Left lung (tissue), 10 donors: ENCODE measurements around the gene PERP. TPM values are rescaled to one million over a fixed set of nuclear protein-coding genes. Genes with fewer than 3 reads are reported as not detected.

Experiments used
- ATAC-seq: fragments of 200-7000 bp; cut with Tn5 transposase; one replicate; pipeline ENCODE4 v1.9.1; 2020; ENCODE audit warnings: moderate library complexity
- DNase-seq, 4 donors: peaks; one replicate each; pipeline ENCODE4 v3.0.0-alpha.2; 2013 to 2020
- H3K27ac ChIP-seq, 2 donors: fragments of 200-600 bp; sonication (generic) in 1 of 2; one replicate each; pipeline versions ENCODE4 v1.5.0 to v1.8.0; 2020 to 2021
- H3K27me3 ChIP-seq, 2 donors: fragments of 200-600 bp; sonication (generic) in 1 of 2; one replicate each; pipeline versions ENCODE4 v1.5.0 to v1.8.0; 2020 to 2021
- H3K36me3 ChIP-seq, 2 donors: fragments of 200-600 bp; sonication (generic) in 1 of 2; one replicate each; pipeline versions ENCODE4 v1.5.0 to v1.8.0; 2020 to 2021
- H3K4me1 ChIP-seq, 2 donors: fragments of 200-600 bp; one replicate each; pipeline ENCODE4 v1.8.0; 2021
- H3K4me3 ChIP-seq, 2 donors: fragments of 200-600 bp; sonication (generic) in 1 of 2; one replicate each; pipeline versions ENCODE4 v1.5.0 to v1.8.0; 2020 to 2021; ENCODE audit warnings: mild to moderate bottlenecking in 1 of 2
- H3K9me3 ChIP-seq, 2 donors: fragments of 200-600 bp; sonication (generic) in 1 of 2; one replicate each; pipeline versions ENCODE4 v1.5.0 to v1.8.0; 2020 to 2021
- intact Hi-C, 2 donors: fragments of 100-400 bp; cut with DNase I; formaldehyde crosslinking; loops; one replicate each; pipeline versions ENCODE4 v1.11.2 to v1.14.2; 2022
- polyA plus RNA-seq, 6 donors: library from polyadenylated mRNA; unstranded; fragments of 120-200 nt; gene quantifications; one replicate each; pipeline ENCODE4 v1.2.1, GENCODE V29; 2013; ENCODE audit not compliant: insufficient read length in 6 of 6
- total RNA-seq, 2 donors: library from RNA; stranded (reverse); fragmentation: NEBNext Ultra II Directional; extraction: Animal tissue kit (Norgen Biotek cat#: 25700); gene quantifications; one replicate each; pipeline ENCODE4 v1.2.1, GENCODE V29; 2021
- TF ChIP-seq, protein P1 (sequence below), 2 donors: fragments of 200-600 bp; sonication (generic) in 1 of 2; IDR thresholded peaks; one replicate each; pipeline versions ENCODE4 v1.5.0 to v1.8.0; 2021; ENCODE audit warnings: antibody characterized with exemption in 2 of 2
- donor health status: DM: no; HTN: yes; CAD: no.
- donor health status: DM: no; HTN: no; CAD: no.

The PERP gene
- total and polyA plus RNA-seq, 8 donors: 22.7 to 64.9 (median 25.9) TPM

DNA sequence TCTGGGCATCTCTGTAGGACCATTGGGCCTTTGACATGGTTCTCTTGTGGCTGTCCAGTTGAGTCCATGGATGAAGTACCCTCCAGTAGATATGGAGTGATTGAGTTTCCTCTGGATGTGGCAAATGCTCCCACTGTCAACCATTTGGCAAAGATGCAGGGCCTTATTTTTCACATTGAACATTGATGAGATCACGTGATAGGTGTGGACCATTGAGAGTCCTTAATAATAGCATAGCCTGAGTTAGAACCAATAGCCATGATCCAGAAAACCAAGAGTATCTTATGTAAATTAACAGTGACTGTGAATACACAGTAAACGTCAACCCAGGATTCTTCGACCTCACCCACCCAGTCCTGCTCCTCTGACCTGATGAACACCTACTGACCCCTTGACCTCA, 3.0 kb upstream of the PERP start:
- Histone ChIP-seq H3K4me3 (no peak overlapping the region), H3K4me1 (peaks cover 0 to 13% of the 10 kb centered on the region in 2 donors), H3K9me3 (no peaks in the 10 kb centered on the region), H3K36me3 (no peaks in the 10 kb centered on the region), H3K27ac (no peak overlapping the region), H3K27me3 (peaks cover 25 to 44% of the 10 kb centered on the region in 2 donors)
- TF ChIP-seq, protein P1, sequence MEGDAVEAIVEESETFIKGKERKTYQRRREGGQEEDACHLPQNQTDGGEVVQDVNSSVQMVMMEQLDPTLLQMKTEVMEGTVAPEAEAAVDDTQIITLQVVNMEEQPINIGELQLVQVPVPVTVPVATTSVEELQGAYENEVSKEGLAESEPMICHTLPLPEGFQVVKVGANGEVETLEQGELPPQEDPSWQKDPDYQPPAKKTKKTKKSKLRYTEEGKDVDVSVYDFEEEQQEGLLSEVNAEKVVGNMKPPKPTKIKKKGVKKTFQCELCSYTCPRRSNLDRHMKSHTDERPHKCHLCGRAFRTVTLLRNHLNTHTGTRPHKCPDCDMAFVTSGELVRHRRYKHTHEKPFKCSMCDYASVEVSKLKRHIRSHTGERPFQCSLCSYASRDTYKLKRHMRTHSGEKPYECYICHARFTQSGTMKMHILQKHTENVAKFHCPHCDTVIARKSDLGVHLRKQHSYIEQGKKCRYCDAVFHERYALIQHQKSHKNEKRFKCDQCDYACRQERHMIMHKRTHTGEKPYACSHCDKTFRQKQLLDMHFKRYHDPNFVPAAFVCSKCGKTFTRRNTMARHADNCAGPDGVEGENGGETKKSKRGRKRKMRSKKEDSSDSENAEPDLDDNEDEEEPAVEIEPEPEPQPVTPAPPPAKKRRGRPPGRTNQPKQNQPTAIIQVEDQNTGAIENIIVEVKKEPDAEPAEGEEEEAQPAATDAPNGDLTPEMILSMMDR (IDR thresholded peaks at IDR 0.05): no peak
- intact Hi-C loops: loop anchor here in 1 of 2 donors (10.0 kb wide), 1 partner anchor 405 kb away; no protein-coding TSS in a partner anchor
- DNase-seq: no peak
- no peak for ATAC-seq

DNA sequence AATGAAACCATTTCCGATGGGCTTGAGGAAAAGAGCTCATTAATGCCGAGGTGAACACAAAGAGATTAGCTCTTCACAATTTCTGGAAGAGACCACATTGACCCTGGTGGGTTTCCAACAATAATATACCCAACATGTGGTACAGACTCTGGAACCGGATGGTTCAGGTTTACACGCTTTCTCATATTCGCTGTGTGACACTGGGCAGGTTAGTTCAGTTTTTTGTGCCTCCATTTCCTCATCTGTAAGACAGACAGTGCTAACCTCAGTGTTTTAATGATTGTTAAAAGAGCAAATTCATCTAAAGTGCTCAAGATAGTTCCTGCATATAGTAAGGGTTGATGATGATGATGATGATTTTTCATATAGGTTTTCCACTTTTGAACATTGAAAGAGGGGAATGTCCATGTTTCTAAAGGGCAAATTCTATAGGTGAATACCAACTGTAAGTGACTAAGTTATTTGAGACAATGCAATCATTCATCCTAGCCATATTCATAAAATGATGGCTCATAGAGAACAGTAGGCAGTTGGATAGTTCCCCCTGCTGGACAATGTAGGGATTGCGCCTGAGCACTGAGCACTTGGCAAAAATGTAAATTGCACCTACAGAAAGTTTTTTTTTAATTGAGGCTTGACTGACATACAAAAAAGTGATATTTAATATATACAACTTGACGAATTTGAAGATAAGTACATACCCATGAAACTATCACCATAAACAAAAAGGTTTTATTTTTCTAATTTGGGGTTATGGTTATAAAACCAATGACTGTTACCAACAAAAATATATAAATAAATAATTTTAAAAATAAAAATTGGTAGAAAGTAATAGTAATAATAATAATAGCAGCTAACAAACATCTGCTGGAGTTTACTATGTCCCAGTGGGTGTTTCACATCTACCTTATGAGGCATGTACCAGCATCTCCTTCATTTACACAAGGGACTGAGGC, 2.1 kb upstream of the PERP start:
- H3K27me3 ChIP-seq: peaks cover 29 to 50% of the 10 kb centered on the region in 2 donors
- ATAC-seq: peak; percentile 45
- TF ChIP-seq, protein P1 (IDR thresholded peaks at IDR 0.05): peak; percentile 94 to 96
- no peaks in the 10 kb centered on the region for H3K9me3 ChIP-seq
- H3K36me3 ChIP-seq: no peaks in the 10 kb centered on the region
- intact Hi-C loops: loop anchor here in 1 of 2 donors (5.0 kb wide), 1 partner anchor 107 kb away; no protein-coding TSS in a partner anchor
- no peak overlapping the region for H3K27ac ChIP-seq
- H3K4me3 ChIP-seq: no peak overlapping the region
- peak in 2 of 4 donors; percentile 44 to 72 for DNase-seq
- H3K4me1 ChIP-seq: peaks cover 0 to 13% of the 10 kb centered on the region in 2 donors

DNA sequence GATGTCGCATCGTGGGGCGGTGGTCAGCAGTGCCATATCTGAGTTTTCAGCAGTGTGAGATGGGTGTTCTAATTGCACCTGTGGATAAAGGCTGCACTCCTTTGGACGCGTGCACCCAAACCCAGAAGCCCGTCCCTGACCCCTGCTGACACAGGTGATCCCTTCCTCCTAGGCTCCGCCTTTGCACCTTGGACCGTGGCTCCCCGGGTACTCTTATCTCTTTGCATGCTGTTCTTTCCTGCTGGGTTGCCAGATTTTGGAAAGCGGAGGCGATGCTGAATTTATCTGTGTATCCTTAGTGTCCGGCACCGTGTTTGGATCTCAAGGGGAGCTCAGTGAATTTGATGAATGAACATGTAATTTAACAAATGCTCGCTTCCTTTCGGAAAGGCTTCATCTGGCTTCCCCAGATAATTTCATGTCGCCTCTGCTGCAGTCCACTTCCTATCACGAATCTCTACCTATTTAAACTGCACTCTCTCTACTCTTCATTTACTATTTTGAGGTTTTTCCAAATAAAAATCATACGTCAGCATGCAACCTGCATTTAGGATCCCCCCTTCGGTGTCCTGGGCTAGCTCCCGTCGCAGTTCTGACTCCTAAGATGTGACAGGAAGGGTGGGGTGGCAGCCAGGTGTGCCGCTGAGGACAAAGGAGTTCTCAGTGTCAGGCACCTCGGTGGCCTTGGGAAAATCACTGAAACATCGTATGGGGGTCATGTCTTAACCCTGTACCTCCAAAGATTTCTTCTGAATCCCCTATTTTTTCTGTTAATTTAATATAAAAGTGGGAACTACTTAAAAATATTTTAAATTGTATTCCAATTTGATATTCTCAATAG, 753 bp upstream of the PERP start:
- peaks cover 0 to 13% of the 10 kb centered on the region in 2 donors for H3K4me1 ChIP-seq
- no peaks in the 10 kb centered on the region for H3K36me3 ChIP-seq
- H3K9me3 ChIP-seq: no peaks in the 10 kb centered on the region
- intact Hi-C loops: loop anchor here in 1 of 2 donors (5.0 kb wide), 1 partner anchor 106 kb away; no protein-coding TSS in a partner anchor
- DNase-seq: peak in 2 of 4 donors; percentile 19 to 41
- peak overlapping the region; percentile 82 to 84 for H3K27ac ChIP-seq
- peaks cover 29 to 63% of the 10 kb centered on the region in 2 donors for H3K27me3 ChIP-seq
- H3K4me3 ChIP-seq: peak overlapping the region; percentile 52 to 57
- TF ChIP-seq, protein P1 (IDR thresholded peaks at IDR 0.05): no peak
- ATAC-seq: peak; percentile 64

DNA sequence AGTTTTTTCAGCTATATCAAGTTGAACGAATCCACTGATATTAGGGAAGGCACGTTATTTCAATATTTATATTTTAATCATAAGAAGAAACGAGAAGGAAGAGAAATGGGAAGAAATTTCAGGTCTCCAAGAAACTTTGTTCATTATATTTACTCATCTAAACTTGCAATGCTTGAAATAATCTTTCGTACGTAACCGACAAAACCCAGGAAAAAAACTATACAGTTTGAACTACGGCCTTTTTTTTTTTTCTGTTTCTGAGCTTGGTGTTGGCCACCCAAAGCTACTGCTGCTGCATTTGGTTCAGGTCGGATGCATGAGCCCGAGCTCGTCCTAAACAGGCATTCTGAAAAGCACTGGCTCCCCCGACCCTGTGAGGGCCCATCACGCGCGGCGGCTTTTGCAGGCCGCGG, 548 bp downstream of the PERP start:
- no peak for DNase-seq
- H3K9me3 ChIP-seq: no peaks in the 10 kb centered on the region
- TF ChIP-seq, protein P1 (IDR thresholded peaks at IDR 0.05): no peak
- intact Hi-C loops: loop anchor here in 1 of 2 donors (5.0 kb wide), 1 partner anchor 104 kb away; no protein-coding TSS in a partner anchor
- peaks cover 29 to 68% of the 10 kb centered on the region in 2 donors for H3K27me3 ChIP-seq
- no peaks in the 10 kb centered on the region for H3K36me3 ChIP-seq
- H3K27ac ChIP-seq: peak overlapping the region; percentile 82 to 84
- H3K4me3 ChIP-seq: peak overlapping the region; percentile 52 to 57
- ATAC-seq: no peak
- H3K4me1 ChIP-seq: peaks cover 0 to 13% of the 10 kb centered on the region in 2 donors
